Fibroblast of lung (primary cell): Measurements from ENCODE around the gene BGN.

ENCODE experiments used
- CTCF ChIP-seq, 2 donors: IDR thresholded peaks in 1 of 2; conservative IDR thresholded peaks in 1 of 2; 1 replicate in 1 of 2; 2 replicates in 1 of 2; pipeline ENCODE4 v1.5.1; 2011 to 2012; ENCODE audit warnings: low read length in 2 of 2, control low read depth in 1 of 2, inconsistent platforms in 1 of 2, low read depth in 1 of 2, mild to moderate bottlenecking in 1 of 2
- EZH2 ChIP-seq: IDR thresholded peaks from 2 replicates; pipeline ENCODE4 v1.5.1; 2012; ENCODE audit warnings: low read length, control low read depth, mild to moderate bottlenecking; ENCODE audit errors: missing control alignments

- TF ChIP-seq CTCF (conservative IDR thresholded peaks at IDR 0.05 in 1 of 2, IDR thresholded peaks at IDR 0.05 in 1 of 2; ENCODE audit: low read depth in 1 of 2, low read length in 2 of 2) (no peak), EZH2 (no peak)
Observed at GRCh38 chrX:153517423-153517822, 22.6 kb downstream of the BGN start, which contains the start of gene ATP2B3.
